ENCODE data around the gene EXOSC10. TPM values are rescaled to one million over a fixed set of nuclear protein-coding genes. Genes with fewer than 3 reads are reported as not detected.
A peak's percentile ranks its signal among the peaks of the same experiment; 100 is the strongest.
"Not testable (repeated sequence)": the region's sequence is repeated elsewhere in the genome, so short reads cannot be mapped to it uniquely, and the experiment has no call there.

EXOSC10 gene
- polyA plus RNA-seq, 1 of the 3 experiments (the other 2 are of a cell fraction), result 62.5 TPM

DNA sequence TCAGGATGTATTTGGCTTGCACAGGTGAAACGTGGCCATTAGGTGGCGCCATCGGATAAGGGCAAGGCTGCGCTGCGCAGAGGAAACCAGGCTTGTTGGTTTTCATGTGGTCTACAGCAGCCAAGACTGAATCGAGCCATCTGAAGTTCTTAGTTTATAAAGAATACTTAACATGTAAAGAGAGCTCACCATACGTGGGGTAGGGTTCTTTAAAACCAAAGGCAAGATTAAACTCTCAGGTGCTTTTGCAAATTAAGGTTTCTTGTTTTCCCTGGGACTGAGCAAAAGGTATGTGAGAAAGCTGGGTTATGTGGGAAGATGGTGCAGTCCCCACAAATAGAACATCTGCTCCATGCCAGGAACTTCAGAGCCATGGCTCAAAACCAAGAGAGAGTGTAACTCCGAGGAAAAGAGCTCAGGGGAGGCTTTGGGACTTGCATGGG, 61.9 kb downstream of the EXOSC10 start:
- no peaks in the 10 kb centered on the region for H3K9me3 ChIP-seq
- no peaks in the 10 kb centered on the region for H3K79me2 ChIP-seq (ENCODE audit: insufficient read depth)
- peaks cover 3% of the 10 kb centered on the region for H3F3A ChIP-seq (replicated peaks; ENCODE audit: insufficient read depth)
- peak overlapping the region in 1 of 2 experiments; percentile 16; a peak in 1 of 4 replicates for H3K4me3 ChIP-seq (ENCODE audit: low read depth in 2 of 2, low read length in 1 of 2)
- 0% methylated on average over 8 of the region's 8 CpGs for WGBS (ENCODE audit: low lambda C conversion rate)
- H3K9ac ChIP-seq, result no peak overlapping the region
- TF ChIP-seq NRF1 (IDR thresholded peaks at IDR 0.05; ENCODE audit: low read depth, low read length) (peak; percentile 51), SMC3 (IDR thresholded peaks at IDR 0.05; ENCODE audit: low read depth, low read length) (peak; percentile 90), MXI1 (IDR thresholded peaks at IDR 0.05; ENCODE audit: low read depth, low read length) (peak; percentile 58; the same call in 1 of the 2 replicates), RAD21 (IDR thresholded peaks at IDR 0.05; ENCODE audit: low read length) (peak; percentile 100), RXRA (IDR thresholded peaks at IDR 0.05; ENCODE audit: borderline replicate concordance, low read depth) (no peak), FOXM1 (IDR thresholded peaks at IDR 0.05; ENCODE audit: low read depth) (no peak)
- TF ChIP-seq, protein P1, sequence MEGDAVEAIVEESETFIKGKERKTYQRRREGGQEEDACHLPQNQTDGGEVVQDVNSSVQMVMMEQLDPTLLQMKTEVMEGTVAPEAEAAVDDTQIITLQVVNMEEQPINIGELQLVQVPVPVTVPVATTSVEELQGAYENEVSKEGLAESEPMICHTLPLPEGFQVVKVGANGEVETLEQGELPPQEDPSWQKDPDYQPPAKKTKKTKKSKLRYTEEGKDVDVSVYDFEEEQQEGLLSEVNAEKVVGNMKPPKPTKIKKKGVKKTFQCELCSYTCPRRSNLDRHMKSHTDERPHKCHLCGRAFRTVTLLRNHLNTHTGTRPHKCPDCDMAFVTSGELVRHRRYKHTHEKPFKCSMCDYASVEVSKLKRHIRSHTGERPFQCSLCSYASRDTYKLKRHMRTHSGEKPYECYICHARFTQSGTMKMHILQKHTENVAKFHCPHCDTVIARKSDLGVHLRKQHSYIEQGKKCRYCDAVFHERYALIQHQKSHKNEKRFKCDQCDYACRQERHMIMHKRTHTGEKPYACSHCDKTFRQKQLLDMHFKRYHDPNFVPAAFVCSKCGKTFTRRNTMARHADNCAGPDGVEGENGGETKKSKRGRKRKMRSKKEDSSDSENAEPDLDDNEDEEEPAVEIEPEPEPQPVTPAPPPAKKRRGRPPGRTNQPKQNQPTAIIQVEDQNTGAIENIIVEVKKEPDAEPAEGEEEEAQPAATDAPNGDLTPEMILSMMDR (IDR thresholded peaks at IDR 0.05), result peak; percentile 98
- H4K20me1 ChIP-seq (ENCODE audit: insufficient read depth), result no peaks in the 10 kb centered on the region
- no peaks in the 10 kb centered on the region for H3K9me2 ChIP-seq
- no peak overlapping the region for H3K27ac ChIP-seq (ENCODE audit: low read depth in 2 of 2, low read length in 1 of 2)
- POLR2A ChIA-PET, result interaction anchor here (0.5 to 1.4 kb wide), 10 partner anchors 8 to 1441 kb away, joined by 3 to 7 read pairs (median 3); partner anchors contain the start of genes EXOSC10, MTOR and SRM
- 0 out of 2 replicates have a peak overlapping the region, but pooled peaks have one; percentile 29 for H3K4me2 ChIP-seq
- H3K36me3 ChIP-seq (replicated peaks in 1 of 2; ENCODE audit: control insufficient read depth in 1 of 2, insufficient read depth in 2 of 2, low read length in 1 of 2), result no peaks in the 10 kb centered on the region
- peak; percentile 83 for DNase-seq
- CTCF ChIA-PET, result interaction anchor here (0.6 to 3.7 kb wide), 126 partner anchors 11 to 751 kb away, joined by 3 to 118 read pairs (median 5); partner anchors contain the start of genes AGTRAP, ANGPTL7, DISP3 and EXOSC10
- H3K4me1 ChIP-seq (ENCODE audit: control insufficient read depth in 1 of 2, insufficient read depth in 2 of 2, low read depth in 1 of 2, low read length in 1 of 2), result no peaks in the 10 kb centered on the region
- H2AFZ ChIP-seq (ENCODE audit: low read depth), result no peak overlapping the region
- no peaks in the 10 kb centered on the region for H3K27me3 ChIP-seq (ENCODE audit: insufficient read depth)

DNA sequence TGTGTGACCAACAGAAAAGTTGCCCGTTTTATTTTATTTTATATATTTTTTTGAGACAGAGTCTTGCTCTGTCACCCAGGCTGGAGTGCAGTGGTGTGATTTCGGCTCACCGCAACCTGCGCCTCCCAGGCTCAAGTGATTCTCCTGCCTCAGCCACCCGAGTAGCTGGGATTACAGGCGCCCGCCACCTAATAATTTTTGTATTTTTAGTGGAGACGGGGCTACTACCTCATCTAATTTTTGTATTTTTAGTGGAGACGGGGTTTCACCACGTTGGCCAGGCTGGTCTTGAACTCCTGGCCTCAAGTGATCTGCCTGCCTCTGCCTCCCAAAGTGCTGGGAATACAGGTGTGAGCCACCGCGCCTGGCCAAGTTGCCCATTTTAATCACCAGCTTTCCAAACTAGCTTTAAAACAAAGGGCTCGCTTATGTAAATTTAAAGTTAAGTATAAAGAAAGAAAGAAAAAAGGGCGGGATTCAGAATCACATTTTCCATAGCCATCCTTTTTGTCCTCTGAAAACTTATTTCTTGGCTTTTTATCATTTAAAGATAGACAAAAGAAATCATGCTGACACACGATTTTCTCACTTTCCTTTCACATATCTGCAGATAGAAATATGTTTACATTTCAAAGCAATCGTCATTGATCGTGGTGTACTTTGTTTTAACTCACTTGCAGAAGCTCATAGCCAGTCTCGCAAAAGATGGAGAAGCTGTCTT, 62.5 kb downstream of the EXOSC10 start:
- not testable (repeated sequence) for H3K9ac ChIP-seq
- WGBS (ENCODE audit: low lambda C conversion rate), result 47% methylated on average over 18 of the region's 18 CpGs

More for the DNA sequence above, 62.5 kb downstream of the EXOSC10 start:
- H3F3A ChIP-seq (replicated peaks; ENCODE audit: insufficient read depth); H3K27ac ChIP-seq (ENCODE audit: low read depth in 2 of 2, low read length in 1 of 2); H3K9me3 ChIP-seq; H3K36me3 ChIP-seq (replicated peaks in 1 of 2; ENCODE audit: control insufficient read depth in 1 of 2, insufficient read depth in 2 of 2, low read length in 1 of 2); H4K20me1 ChIP-seq (ENCODE audit: insufficient read depth); H3K9me2 ChIP-seq; H3K4me1 ChIP-seq (ENCODE audit: control insufficient read depth in 1 of 2, insufficient read depth in 2 of 2, low read depth in 1 of 2, low read length in 1 of 2); H3K79me2 ChIP-seq (ENCODE audit: insufficient read depth); DNase-seq; H3K27me3 ChIP-seq (ENCODE audit: insufficient read depth): not testable (repeated sequence)
- Histone ChIP-seq H3K4me2 (0 out of 2 replicates have a peak overlapping the region, but pooled peaks have one; percentile 29), H2AFZ (ENCODE audit: low read depth) (peak overlapping the region; percentile 20; the same call in 1 of the 2 replicates), H3K4me3 (ENCODE audit: low read depth in 2 of 2, low read length in 1 of 2) (peak overlapping the region in 1 of 2 experiments; percentile 16; a peak in 1 of 4 replicates)
- CTCF ChIA-PET, result interaction anchor here (0.6 to 3.7 kb wide), 116 partner anchors 10 to 728 kb away, joined by 3 to 118 read pairs (median 6); partner anchors contain the start of genes AGTRAP, ANGPTL7, DISP3 and EXOSC10
- POLR2A ChIA-PET, result interaction anchor here (0.5 to 1.4 kb wide), 9 partner anchors 8 to 591 kb away, joined by 3 to 7 read pairs (median 3); partner anchors contain the start of genes EXOSC10, MTOR and SRM
